Spinal cord (tissue), 4 donors: Measurements from ENCODE around the gene C1QTNF12. TPM values are rescaled to one million over a fixed set of nuclear protein-coding genes. Genes with fewer than 3 reads are reported as not detected.

Experiments used
- polyA plus RNA-seq, 2 donors: library from polyadenylated mRNA; unstranded; fragments of 120-200 nt; gene quantifications; one replicate each; pipeline ENCODE4 v1.2.1, GENCODE V29; 2013; ENCODE audit not compliant: insufficient read length in 2 of 2
- small RNA-seq: library from RNA; depleted of rRNA; stranded (forward); fragments of <200 nt; gene quantifications from one replicate; pipeline ENCODE3, GENCODE V24; 2014; ENCODE audit warnings: low replicate concordance
- total RNA-seq, 2 donors: library from RNA; depleted of rRNA in 1 of 2; stranded (reverse); fragments of 120-200 nt in 1 of 2; fragments of >200 nt in 1 of 2; gene quantifications; one replicate each; pipeline versions ENCODE4 v1.2.3 to v1.2.4, GENCODE V29; 2013 to 2014

Gene C1QTNF12
- total and polyA plus RNA-seq, 4 donors = 1.4 to 10.4 (median 4.2) TPM

Small RNAs within 50 kb of the gene (small RNA-seq; reads per million reads assigned to genes)
- not detected for gene MIR6726

Other genes with a start within 250 kb of the C1QTNF12 start
- gene HES4, start 246.6 kb downstream of the C1QTNF12 start, total RNA-seq = 10 to 100 TPM; 12.3 to 77.1 TPM
- gene HES4, start 246.6 kb downstream of the C1QTNF12 start, polyA plus RNA-seq = 10 to 100 TPM; 72.3 to 74.0 TPM
- 10 to 100 TPM; 34.4 to 48.8 TPM for gene ISG15, start 233.2 kb downstream of the C1QTNF12 start, total RNA-seq
- 10 to 100 TPM; 27.7 to 28.0 TPM for gene ISG15, start 233.2 kb downstream of the C1QTNF12 start, polyA plus RNA-seq
- 10 to 100 TPM; 62.8 to 75.7 TPM for gene AGRN, start 226.6 kb downstream of the C1QTNF12 start, total RNA-seq
- gene AGRN, start 226.6 kb downstream of the C1QTNF12 start, polyA plus RNA-seq = 100 to 1,000 TPM; 274 to 280 TPM
- not detected for gene RNF223, start 172.4 kb downstream of the C1QTNF12 start, total RNA-seq
- gene RNF223, start 172.4 kb downstream of the C1QTNF12 start, polyA plus RNA-seq = under 1 TPM in 1 of 2 donors, not detected in 1; 0.20 TPM
- 1 to 10 TPM; 4.4 to 9.9 TPM for gene C1orf159, start 130.6 kb downstream of the C1QTNF12 start, total RNA-seq
- gene C1orf159, start 130.6 kb downstream of the C1QTNF12 start, polyA plus RNA-seq = 10 to 100 TPM; 22.3 to 27.0 TPM
- gene TTLL10, start 72.8 kb downstream of the C1QTNF12 start, total RNA-seq = 1 to 10 TPM in 1 of 2 donors, under 1 TPM in 1; 0.79 to 2.1 TPM
- 1 to 10 TPM; 1.2 to 1.3 TPM for gene TTLL10, start 72.8 kb downstream of the C1QTNF12 start, polyA plus RNA-seq
- under 1 TPM; 0.20 to 0.22 TPM for gene TNFRSF18, start 40.1 kb downstream of the C1QTNF12 start, total RNA-seq
- gene TNFRSF18, start 40.1 kb downstream of the C1QTNF12 start, polyA plus RNA-seq = under 1 TPM; 0.36 to 0.68 TPM
- gene TNFRSF4, start 32.6 kb downstream of the C1QTNF12 start, total RNA-seq = 1 to 10 TPM in 1 of 2 donors, under 1 TPM in 1; 0.20 to 1.5 TPM
- 1 to 10 TPM; 1.0 to 1.2 TPM for gene TNFRSF4, start 32.6 kb downstream of the C1QTNF12 start, polyA plus RNA-seq
- 10 to 100 TPM; 31.0 to 86.7 TPM for gene SDF4, start 14.7 kb downstream of the C1QTNF12 start, total RNA-seq
- 100 to 1,000 TPM; 125 to 160 TPM for gene SDF4, start 14.7 kb downstream of the C1QTNF12 start, polyA plus RNA-seq
- 10 to 100 TPM; 11.5 to 30.4 TPM for gene B3GALT6, start 14.5 kb downstream of the C1QTNF12 start, total RNA-seq
- gene B3GALT6, start 14.5 kb downstream of the C1QTNF12 start, polyA plus RNA-seq = 10 to 100 TPM; 39.7 to 40.1 TPM
- gene UBE2J2, start 27.1 kb upstream of the C1QTNF12 start, total RNA-seq = 10 to 100 TPM; 26.4 to 42.4 TPM
- 10 to 100 TPM; 65.6 to 82.9 TPM for gene UBE2J2, start 27.1 kb upstream of the C1QTNF12 start, polyA plus RNA-seq
- 10 to 100 TPM in 1 of 2 donors, 1 to 10 TPM in 1; 2.2 to 10.3 TPM for gene SCNN1D, start 33.7 kb upstream of the C1QTNF12 start, total RNA-seq
- gene SCNN1D, start 33.7 kb upstream of the C1QTNF12 start, polyA plus RNA-seq = 10 to 100 TPM; 16.8 to 24.5 TPM
- gene ACAP3, start 61.2 kb upstream of the C1QTNF12 start, total RNA-seq = 10 to 100 TPM; 58.7 to 70.6 TPM
- gene ACAP3, start 61.2 kb upstream of the C1QTNF12 start, polyA plus RNA-seq = 100 to 1,000 TPM; 222 to 265 TPM
- gene PUSL1, start 61.9 kb upstream of the C1QTNF12 start, total RNA-seq = 10 to 100 TPM in 1 of 2 donors, 1 to 10 TPM in 1; 6.2 to 14.2 TPM
- 10 to 100 TPM; 16.0 to 17.7 TPM for gene PUSL1, start 61.9 kb upstream of the C1QTNF12 start, polyA plus RNA-seq
- gene INTS11, start 77.9 kb upstream of the C1QTNF12 start, total RNA-seq = 10 to 100 TPM; 39.8 to 82.5 TPM
- 100 to 1,000 TPM; 146 to 206 TPM for gene INTS11, start 77.9 kb upstream of the C1QTNF12 start, polyA plus RNA-seq
- 10 to 100 TPM in 1 of 2 donors, 1 to 10 TPM in 1; 9.6 to 18.8 TPM for gene CPTP, start 78.1 kb upstream of the C1QTNF12 start, total RNA-seq
- 10 to 100 TPM; 31.8 to 32.0 TPM for gene CPTP, start 78.1 kb upstream of the C1QTNF12 start, polyA plus RNA-seq
- gene TAS1R3, start 84.6 kb upstream of the C1QTNF12 start, total RNA-seq = under 1 TPM; 0.10 to 0.44 TPM
- under 1 TPM; 0.86 to 0.98 TPM for gene TAS1R3, start 84.6 kb upstream of the C1QTNF12 start, polyA plus RNA-seq
- gene DVL1, start 102.7 kb upstream of the C1QTNF12 start, total RNA-seq = 10 to 100 TPM; 35.7 to 68.7 TPM
- gene DVL1, start 102.7 kb upstream of the C1QTNF12 start, polyA plus RNA-seq = 10 to 100 TPM; 82.7 to 87.1 TPM
- gene MXRA8, start 111.8 kb upstream of the C1QTNF12 start, total RNA-seq = 100 to 1,000 TPM in 1 of 2 donors, 10 to 100 TPM in 1; 40.6 to 212 TPM
- 100 to 1,000 TPM in 1 of 2 donors, 10 to 100 TPM in 1; 48.1 to 106 TPM for gene MXRA8, start 111.8 kb upstream of the C1QTNF12 start, polyA plus RNA-seq
- 100 to 1,000 TPM in 1 of 2 donors, 10 to 100 TPM in 1; 41.4 to 105 TPM for gene AURKAIP1, start 128.5 kb upstream of the C1QTNF12 start, total RNA-seq
- gene AURKAIP1, start 128.5 kb upstream of the C1QTNF12 start, polyA plus RNA-seq = 100 to 1,000 TPM; 124 to 130 TPM
- gene CCNL2, start 152.6 kb upstream of the C1QTNF12 start, total RNA-seq = 100 to 1,000 TPM; 148 to 178 TPM
- gene CCNL2, start 152.6 kb upstream of the C1QTNF12 start, polyA plus RNA-seq = 100 to 1,000 TPM; 214 to 303 TPM
- gene MRPL20, start 160.6 kb upstream of the C1QTNF12 start, total RNA-seq = 100 to 1,000 TPM in 1 of 2 donors, 10 to 100 TPM in 1; 56.9 to 117 TPM
- 100 to 1,000 TPM; 108 to 119 TPM for gene MRPL20, start 160.6 kb upstream of the C1QTNF12 start, polyA plus RNA-seq
- gene ANKRD65, start 174.6 kb upstream of the C1QTNF12 start, total RNA-seq = 1 to 10 TPM; 1.8 to 6.7 TPM
- gene ANKRD65, start 174.6 kb upstream of the C1QTNF12 start, polyA plus RNA-seq = 10 to 100 TPM; 10.6 to 10.8 TPM
- 10 to 100 TPM; 11.4 to 34.5 TPM for gene VWA1, start 189.0 kb upstream of the C1QTNF12 start, total RNA-seq
- 10 to 100 TPM; 53.0 to 67.0 TPM for gene VWA1, start 189.0 kb upstream of the C1QTNF12 start, polyA plus RNA-seq
- gene ATAD3C, start 203.0 kb upstream of the C1QTNF12 start, total RNA-seq = under 1 TPM; 0.10 to 0.72 TPM
- gene ATAD3C, start 203.0 kb upstream of the C1QTNF12 start, polyA plus RNA-seq = 1 to 10 TPM in 1 of 2 donors, under 1 TPM in 1; 0.68 to 2.3 TPM
- 10 to 100 TPM in 1 of 2 donors, 1 to 10 TPM in 1; 9.8 to 19.7 TPM for gene ATAD3B, start 225.0 kb upstream of the C1QTNF12 start, total RNA-seq
- gene ATAD3B, start 225.0 kb upstream of the C1QTNF12 start, polyA plus RNA-seq = 10 to 100 TPM; 18.4 to 37.8 TPM